GM21737 (cell line): ENCODE data around the gene NSG1.

Experiments
- ATAC-seq: cut with Tn5 transposase; IDR thresholded peaks from one replicate; pipeline ENCODE4 v1.9.1; 2021; ENCODE audit warnings: mild to moderate bottlenecking, moderate library complexity; ENCODE audit not compliant: unreplicated experiment

Gene NSG1

DNA sequence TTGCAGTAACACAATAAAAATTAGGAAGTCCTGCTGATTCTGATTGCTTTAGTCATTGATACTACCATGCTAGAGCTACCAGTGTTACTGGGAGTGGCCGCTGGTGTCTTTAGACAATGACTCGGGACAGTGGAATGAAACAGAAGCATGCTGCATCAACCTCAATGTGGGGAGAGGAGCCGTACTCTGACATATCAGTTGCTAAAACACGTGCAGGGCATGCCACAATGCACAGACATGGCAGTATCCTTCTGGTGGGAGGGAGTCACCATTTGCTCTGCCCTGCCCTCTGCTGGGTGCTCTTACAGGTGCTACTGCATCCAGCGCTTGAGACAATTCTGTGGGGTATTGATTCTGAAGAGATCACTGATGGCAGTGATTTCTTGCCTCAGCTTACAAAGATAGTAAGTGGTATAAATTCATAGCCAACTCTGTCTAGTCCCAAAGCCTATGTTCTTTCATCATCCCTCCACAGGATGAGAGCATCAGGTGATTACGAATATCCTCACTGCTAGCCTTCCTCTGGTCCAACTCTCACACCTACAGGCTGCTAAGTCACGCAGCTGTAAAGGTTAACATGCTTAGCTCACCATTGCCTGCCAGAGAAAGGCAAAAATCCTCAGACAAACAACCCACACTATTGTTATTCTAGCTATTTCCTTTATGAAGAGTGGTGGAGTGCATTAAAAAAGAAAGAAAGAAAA is 43.7 kb downstream of the NSG1 start:
- ATAC-seq: no peak

DNA sequence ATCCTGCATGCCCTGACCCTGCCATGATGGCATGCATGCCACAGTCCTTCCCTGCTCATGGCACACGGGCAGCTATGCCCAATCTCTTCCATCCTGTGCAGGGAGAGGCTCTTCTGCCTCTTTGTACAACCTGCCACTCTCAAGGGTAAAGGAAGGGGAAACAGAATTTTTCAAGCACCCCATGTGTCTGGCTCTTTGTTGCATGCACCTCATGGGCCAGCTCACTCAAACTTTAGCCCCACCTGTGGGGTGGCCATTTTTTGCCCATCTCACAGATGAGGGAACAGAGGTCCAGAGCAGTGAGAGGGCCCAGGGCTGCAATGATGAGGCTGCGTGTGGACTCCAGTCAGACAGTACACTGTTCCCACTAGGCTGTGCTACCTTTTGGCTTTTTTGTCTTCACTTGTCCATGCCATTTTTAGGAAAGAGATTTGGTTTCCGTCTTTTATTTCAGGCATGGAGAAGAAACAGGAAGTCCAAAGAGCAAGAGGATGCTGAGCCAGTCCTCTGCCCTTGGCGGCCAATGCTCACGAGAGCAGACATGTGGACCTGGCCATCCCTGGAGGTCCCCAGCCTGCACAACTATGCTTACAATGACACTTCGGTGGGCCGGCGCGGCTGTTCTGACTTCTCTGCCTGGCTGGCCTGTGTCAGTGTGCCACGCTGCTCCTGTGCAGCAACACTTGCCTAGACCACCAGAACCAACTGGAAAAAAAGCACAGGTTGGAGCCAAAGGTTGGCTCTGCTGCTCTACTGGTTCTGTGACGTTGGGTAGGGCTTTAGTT is 45.6 kb downstream of the NSG1 start:
- ATAC-seq: no peak

DNA sequence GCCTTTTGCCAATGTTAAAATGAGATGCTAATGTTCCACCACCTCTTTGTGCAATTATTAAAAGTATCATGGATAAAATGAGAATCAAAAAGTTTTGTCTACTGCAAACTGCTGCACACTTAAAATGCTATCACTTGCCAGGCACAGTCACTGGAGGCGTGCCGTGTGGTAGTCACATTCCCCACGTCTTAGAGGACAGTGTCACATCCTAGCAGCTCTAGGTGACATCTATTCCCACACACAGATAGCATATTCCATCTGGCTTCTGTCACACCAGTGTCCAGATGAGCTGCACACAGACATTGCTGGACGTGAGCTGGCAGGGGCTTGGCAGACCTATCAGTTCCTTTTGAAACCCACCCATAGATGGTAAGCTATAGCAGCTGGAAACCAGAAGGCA is 47.0 kb downstream of the NSG1 start:
- no peak for ATAC-seq

DNA sequence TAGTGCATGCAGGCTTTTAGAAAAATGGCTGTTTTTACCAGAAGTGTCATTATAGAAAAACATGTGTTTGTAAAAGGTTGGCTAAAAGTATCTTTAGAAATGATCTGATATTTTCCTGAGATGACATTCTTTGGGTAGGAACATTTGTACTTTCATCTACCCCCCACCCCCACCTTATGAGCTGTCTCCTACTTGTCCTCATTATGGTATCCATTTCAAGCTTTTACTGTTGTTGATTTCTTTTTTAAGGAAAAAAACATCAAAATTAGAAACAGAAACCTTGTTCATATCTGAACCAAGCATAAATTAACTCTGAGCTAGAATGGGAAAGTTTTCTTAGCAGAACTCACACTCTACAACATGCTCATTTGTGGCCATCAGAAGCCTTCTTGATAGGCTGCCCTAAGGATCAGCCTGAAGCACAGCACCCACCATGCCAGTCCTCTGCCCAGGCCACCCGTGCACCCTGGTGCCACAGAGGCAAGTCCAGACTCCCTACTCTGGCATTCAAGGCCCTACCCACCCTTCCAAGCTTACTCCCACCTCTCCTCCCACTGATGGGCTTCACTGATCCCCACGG is 49.4 kb downstream of the NSG1 start:
- ATAC-seq: no peak

DNA sequence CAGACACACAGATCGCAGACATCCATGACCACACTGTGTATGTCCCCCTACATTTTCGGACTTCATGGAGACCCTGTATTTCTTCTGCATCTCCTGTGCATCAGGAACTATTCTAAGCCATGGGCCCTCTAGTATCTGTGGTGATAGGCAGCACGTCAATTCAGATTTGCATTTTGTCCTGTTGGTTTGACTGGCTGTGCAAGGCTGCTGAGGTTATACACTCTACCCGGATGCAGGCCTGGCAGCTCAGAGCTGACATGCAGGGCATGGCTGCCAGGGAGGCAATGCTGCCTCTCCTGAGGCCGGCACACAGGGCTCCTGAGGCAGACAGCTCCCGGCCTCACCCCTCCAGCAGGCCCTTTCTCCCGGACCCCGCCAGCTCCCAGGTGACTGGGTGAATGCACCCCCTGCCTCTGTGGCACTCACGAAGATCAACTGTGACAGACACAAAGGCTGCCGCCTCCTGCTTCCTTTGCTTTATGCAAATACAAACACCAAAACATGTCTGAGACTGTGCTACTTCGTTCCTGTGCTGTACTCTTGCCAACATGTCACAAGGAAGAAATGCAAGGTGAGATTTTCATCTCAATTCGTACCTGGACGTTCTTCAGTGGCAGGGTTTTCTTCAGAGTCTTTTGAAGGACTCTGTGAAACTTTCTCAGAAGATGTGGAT is 51.0 kb downstream of the NSG1 start:
- no peak for ATAC-seq

DNA sequence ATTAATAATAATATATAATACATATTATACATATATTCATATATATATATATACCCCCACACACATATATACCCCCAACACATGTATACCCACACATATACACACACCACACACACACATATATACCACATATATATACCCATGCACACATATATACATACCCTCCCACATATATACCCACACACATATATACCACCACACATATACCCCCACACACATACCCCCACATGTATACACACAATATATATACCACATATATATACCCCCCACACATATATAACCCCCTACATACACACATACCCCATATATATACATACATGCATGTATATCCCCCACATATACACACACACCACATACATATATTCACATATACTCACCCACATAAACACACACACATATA is 52.0 kb downstream of the NSG1 start:
- no peak for ATAC-seq

DNA sequence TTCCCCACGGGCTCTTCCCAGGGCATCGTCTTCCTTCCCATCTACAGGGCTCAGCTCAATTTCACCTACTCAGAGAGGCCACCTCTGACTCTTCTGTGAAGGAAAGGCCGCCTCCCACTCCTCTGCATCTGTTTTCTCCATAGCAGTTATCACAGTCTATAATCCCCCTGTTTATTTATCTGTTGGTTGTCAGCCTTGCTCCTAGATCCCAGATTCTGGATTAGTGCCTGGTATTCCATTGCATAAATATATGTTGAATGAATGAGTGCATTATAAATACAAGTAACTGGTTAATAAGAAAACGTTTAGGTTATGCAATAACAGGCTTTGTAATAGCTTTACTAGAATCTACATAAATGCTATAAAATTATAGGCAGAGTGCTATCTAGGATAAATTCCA is 52.9 kb downstream of the NSG1 start:
- no peak for ATAC-seq

DNA sequence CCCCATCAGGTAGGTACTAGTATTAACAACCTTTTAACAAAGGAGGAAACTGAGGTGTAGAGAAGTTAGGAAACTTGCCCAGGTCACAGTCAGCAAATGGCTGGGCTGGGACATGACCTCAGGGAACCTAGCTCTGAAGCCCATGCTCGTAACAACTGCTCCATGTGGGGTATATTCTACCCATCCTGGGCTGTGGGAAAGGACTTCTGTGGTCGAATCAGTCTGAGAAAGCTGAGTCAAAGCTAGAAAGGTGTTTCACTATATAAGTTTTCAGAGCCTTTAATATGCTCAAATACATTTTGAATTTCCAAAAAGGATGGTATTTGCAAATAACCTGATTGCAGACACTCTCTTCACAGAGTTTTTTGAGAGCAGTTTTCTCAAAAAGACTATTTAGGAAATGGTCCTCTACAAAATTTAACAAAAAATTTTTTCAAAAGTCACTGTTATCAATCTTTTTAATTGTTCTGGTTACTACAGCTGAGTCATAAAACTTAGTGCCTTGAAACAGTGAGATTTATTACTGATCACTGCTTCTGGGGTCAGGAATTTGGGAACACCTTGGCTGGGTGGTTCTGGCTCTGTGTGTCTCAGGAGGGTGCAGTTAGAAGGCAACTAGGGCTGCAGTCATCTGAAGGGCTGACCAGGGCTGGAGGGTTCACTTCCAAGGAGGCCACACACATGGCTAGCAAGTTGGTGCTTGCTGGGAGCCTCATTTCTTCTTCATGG is 53.6 kb downstream of the NSG1 start:
- ATAC-seq: peak; percentile 61

DNA sequence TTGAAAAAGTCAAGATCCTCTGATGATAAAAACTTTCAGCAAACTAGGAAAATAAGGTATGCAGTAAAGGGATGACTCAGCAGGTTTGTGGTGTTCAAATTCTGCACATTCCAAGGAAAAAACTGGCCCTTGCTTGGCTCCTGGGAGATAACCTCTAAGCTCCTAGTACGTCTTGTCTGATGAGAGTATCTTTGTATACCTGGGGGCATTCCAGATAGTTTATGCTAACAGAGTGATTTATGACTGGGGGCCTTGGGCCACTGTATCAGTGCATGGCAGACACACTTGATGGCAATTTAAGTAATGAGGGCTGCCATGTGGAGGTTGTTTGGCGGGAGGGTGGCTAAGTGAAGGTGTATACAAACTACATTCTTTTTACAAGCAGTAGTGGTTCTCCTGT is 56.9 kb downstream of the NSG1 start:
- ATAC-seq: no peak

DNA sequence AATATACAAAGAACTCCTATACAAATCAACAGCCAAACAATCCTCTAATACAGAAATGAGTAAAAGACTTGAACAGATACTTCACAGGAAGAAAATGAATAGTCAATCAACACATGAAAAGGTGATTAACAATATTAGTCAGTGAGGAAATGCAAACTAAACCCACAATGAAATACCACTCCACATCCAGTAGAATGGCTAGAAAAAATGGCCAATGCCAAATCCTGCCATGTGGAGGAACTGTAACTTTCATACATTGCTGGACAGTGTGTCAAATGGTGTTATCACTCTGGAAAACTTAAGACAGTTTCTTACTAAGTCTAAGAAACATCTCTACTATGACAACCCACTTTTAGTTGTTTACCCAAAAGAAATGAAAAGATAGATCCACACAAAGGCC is 59.5 kb downstream of the NSG1 start:
- ATAC-seq: no peak

DNA sequence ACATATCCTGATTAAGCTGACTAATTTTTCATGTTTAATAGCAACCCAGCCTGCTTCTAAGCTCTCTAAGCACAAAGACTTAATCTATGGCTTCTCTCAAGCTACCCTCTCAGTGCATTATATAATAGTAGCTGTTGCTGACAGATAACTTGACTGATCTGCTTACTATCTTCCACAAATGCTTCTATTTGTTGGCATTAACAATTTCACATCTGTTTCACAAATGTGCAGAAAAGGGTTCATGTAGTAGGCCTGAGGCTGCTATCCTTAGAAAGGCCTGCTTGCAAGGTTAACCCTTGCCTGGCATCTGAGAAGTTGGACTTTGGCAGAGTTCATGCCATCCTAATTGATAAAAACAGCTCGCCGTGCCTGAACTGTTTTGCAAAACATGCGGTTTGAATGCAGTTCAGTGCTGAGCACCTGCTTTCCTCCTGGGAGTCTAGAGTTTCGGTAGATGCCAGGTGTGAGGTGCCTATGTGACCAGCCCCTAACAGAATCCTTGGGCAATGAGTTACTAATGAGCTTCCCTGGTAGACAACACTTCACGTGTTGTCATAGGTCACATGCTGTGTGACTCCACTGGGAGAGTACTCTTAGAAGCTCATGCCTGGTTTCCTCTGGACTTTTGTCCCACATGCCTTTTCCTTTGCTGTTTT is 68.4 kb downstream of the NSG1 start:
- peak; percentile 84 for ATAC-seq

DNA sequence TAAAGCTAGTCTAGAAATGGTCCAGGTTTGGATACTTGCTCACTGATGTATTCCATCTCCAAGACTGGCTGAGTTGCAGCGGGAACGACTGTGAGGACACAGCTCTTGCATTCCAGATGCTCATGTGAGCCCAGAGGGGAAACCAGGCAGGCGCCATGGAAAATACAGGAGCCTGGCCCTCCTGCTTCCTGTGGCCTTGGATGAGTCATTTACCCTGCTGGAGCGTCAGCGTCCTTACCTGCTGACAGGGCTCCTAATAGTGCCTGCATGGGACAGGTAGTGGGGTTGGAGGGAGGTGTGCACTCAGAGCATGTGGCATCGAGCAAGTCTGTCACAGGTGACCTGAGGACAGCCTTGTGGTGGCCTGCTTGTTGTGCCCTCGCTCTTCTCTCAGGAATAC is 69.4 kb downstream of the NSG1 start:
- ATAC-seq: no peak

DNA sequence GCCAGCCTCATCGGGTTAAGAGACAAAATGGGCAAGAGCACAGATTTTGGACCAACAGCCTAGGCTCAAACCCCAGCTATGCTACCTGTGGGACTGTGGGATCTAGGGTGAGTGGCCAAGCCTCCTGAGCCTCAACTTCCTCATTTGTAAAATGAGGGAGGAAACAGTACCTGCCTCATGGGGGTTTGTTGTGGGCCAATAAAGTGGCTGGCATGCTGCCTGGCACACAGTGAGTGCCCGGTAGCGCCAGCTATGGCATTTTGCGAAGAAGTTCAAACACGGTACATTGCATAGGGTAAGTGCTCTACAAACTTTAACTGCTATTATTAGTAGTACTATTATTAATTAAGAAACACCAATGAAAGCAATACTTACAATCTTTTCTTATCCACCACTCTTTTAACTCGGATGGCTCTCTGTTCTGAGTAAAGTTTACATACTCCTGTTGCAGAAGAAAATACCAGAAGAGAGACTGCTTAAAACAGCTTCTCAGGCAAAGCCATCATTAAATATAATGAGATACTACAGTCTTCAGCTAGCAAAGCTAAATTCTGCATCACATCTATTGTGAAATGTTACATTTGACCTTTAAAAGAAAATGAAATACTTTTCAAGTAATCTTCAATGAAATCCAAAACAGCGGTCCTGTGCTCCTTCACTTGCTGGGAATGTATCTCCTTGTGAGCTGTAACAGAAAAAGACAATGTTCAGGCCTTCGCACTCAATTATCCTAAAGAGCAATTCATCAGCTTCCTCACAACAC is 70.1 kb downstream of the NSG1 start:
- ATAC-seq: no peak

DNA sequence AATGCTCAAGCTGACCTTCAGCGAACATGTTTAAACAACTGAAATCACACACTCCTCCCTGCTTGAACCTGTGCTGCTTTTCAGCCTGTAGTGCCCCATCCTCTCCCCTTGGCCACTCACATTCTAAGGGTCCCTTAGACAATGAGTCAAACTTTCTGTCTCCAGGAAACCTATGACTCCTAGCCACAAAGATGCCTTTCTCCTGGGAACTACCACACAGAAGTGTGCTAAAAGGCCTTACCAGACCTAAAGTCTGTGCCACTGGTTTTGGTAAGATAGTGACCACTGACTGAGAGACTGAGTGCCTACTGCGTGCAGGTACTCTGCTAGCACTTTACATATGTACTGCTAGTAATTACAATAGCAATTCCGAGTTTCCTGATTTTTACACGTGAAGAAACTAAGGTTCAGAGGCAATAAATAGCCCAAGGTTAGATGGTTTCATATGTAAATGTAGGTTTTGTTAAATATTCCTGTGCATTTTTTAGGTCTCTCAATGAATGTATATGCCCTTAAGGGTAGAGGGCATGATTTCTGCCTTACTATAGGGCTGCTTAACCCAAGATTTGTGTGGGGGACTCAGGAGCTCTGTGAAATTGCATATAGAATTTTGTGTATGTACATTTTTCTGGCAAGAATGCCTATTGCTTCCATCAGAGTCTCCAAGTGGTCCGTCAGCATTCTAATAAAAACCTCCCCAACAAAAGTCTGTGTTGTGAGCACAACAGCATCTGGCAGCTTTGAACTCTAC is 71.1 kb downstream of the NSG1 start:
- ATAC-seq: no peak

DNA sequence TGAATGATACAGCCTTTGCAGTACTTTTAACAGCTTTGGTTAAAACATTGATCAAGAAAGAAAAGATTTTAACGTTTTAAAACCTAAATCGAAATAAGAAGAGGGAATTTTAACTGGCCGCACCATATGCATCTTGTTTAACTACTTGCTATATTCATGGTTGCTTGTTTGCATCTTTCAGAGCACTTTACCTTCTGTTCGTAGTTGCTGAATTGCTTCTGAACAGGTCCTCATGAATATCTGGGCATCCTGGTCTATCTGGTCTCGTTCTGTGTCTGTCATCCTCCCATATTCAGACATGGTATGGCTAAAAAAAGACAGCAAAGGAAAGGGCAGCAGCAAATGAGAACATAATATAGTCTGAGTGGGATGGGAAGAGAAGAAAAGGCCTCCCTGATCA is 72.3 kb downstream of the NSG1 start:
- no peak for ATAC-seq

DNA sequence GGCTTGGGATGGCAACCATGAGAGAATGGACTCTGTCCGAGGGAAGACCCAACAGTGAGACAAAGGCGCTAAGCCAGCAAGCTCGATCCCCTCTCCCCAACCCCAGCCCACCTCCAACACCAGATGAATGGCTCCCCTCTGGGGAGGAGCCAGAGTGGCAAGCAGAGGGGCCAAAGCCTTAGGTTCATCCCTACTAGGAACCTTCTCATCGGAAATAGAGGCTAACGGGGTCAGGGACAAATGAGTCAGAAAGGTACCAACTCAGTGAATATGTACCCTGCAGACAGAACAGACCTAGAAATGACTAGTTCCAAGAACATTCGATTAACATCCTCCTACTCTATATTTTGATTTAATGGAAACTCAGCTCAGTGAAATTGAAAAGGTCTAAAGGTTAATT is 73.9 kb downstream of the NSG1 start:
- no peak for ATAC-seq

DNA sequence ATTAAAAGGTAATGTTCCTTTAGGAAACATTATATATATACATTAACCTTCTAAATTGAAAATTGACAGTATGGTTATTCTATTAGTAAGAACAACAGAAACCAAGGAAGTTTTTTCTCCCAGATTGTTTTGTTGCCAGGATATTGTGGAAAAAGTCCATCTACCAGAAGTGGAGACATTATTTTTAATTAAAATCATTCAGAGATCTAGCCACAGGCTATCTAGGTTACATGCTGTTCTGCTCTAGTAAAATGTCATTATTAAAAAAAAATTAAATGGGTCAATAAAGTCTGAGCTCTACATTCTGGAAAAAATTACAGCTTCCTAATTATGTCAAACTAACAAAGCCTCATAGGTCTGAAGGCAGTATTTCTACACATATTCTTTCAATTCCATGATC is 74.3 kb downstream of the NSG1 start:
- ATAC-seq: no peak

DNA sequence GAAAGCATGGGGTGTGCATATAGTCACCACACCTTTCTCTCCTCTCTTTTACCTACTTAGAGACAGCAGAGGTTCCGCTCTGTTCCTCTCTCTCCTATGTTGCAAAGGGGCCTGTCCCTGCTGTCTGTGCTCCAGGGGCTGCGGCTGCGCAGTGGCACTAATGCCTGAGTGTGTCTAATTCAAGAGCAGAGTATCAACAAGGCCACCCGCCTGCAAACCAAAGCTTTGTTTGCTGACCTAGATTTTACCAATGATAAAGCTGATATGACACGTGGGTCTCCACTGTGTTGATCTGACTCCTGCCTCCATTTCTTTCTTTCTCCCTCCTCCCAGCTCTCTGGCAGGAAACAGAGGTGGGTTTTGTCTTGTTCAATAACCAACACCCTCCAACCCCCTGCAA is 74.9 kb downstream of the NSG1 start:
- no peak for ATAC-seq

DNA sequence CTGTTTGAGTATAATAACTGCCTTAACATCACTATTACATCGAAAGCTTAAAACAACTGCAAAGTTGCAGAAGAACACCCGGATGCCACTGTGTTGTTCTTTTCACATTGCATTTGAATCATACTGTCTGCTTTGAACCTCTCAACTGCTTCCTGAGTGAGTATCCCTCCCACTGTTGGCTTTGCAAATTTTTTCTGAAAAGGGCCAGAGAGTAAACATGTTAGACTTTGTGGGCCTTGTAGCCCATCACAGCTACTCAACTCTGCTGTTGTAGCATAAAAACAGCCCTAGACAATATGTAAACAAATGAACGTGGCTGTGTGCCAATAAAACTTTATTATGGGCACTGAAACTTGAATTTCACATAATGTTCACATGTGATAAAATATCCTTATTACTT is 76.1 kb downstream of the NSG1 start:
- no peak for ATAC-seq
